DOHH2 (cell line): Measurements from ENCODE around the gene OR7A5.

Experiments
- CTCF ChIP-seq: fragments of 200-600 bp; sonication (generic); IDR thresholded peaks from one replicate; pipeline ENCODE4 v1.5.1; 2014; ENCODE audit warnings: antibody characterized with exemption, mild to moderate bottlenecking, low read depth, low read length; ENCODE audit not compliant: poor library complexity, severe bottlenecking
- EZH2phosphoT487 ChIP-seq: fragments of 200-600 bp; sonication (generic); IDR thresholded peaks from 2 replicates; pipeline ENCODE4 v1.6.1; 2017; ENCODE audit warnings: borderline replicate concordance, mild to moderate bottlenecking, antibody characterized with exemption, low read length, moderate library complexity, mixed read lengths

GRCh38 chr19:14821937-14822336 lies 13.0 kb downstream of the OR7A5 start:
- TF ChIP-seq EZH2phosphoT487 (no peak), CTCF (no peak)
